ENCODE measurements around the gene NEU4. TPM values are rescaled to one million over a fixed set of nuclear protein-coding genes. Genes with fewer than 3 reads are reported as not detected.
"Not testable (repeated sequence)": the region's sequence is repeated elsewhere in the genome, so short reads cannot be mapped to it uniquely, and the experiment has no call there.

The NEU4 gene
- total RNA-seq: 100 to 1,000 TPM in 1 of 4 donors, 10 to 100 TPM in 1, 1 to 10 TPM in 2; 3.0 to 119 (median 19.4) TPM

GRCh38 chr2:241808721-241809382 lies at the start of gene NEU4:
Gene NEU4, plus strand, starts transcription at chr2:241809193. Its CDS starts 5,292 bp downstream, at chr2:241814485.
- peaks cover 0 to 6% (median 5%) of the 10 kb centered on the region in 3 donors for H3K27me3 ChIP-seq
- peak within 1 kb of the TSS in 3 of 4 donors; percentile 3 to 36 (median 9) for H3K4me3 ChIP-seq
- H3K27ac ChIP-seq: peak within 1 kb of the TSS; percentile 60 to 78 (median 76)
- ATAC-seq (peak in 1 of 2 donors; percentile 38), DNase-seq (peak in 1 of 2 donors; percentile 72)
- H3K4me1 ChIP-seq: peaks cover 7 to 27% of the 10 kb centered on the region in 2 donors
- intact Hi-C loops (cut with DNase I; ENCODE audit: low total_unique reads): no loop called here
- TF ChIP-seq POLR2A (IDR thresholded peaks at IDR 0.05) (peak; percentile 7 to 39), CTCF (IDR thresholded peaks at IDR 0.05 in 4 of 5, conservative IDR thresholded peaks at IDR 0.05 in 1 of 5) (no peak)
- no peaks in the 10 kb centered on the region for H3K9me3 ChIP-seq
- in situ Hi-C loops (cut with MboI; ENCODE audit: low sequenced_read_pairs in 4 of 4): no loop called here
- no peaks in the 10 kb centered on the region for H3K36me3 ChIP-seq

DNA sequence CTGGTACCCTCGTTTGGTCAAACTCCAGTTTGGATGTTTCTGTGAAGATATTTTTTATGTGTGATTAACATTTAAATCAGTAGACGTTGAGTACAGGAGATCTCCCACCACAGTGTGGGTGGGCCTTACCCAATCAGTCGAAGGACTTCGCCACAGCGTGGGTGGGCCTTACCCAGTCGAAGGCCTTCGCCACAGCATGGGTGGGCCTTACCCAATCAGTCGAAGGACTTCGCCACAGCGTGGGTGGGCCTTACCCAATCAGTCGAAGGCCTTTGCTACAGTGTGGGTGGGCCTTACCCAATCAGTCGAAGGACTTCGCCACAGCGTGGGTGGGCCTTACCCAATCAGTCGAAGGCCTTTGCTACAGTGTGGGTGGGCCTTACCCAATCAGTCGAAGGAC lies 49.1 kb upstream of the NEU4 start:
- H3K9me3 ChIP-seq; H3K27me3 ChIP-seq; intact Hi-C loops (cut with DNase I; ENCODE audit: low total_unique reads); H3K4me3 ChIP-seq; in situ Hi-C loops (cut with MboI; ENCODE audit: low sequenced_read_pairs in 4 of 4); H3K4me1 ChIP-seq; DNase-seq; ATAC-seq; H3K27ac ChIP-seq: not testable (repeated sequence)
- peaks cover 5 to 34% of the 10 kb centered on the region in 2 donors for H3K36me3 ChIP-seq

DNA sequence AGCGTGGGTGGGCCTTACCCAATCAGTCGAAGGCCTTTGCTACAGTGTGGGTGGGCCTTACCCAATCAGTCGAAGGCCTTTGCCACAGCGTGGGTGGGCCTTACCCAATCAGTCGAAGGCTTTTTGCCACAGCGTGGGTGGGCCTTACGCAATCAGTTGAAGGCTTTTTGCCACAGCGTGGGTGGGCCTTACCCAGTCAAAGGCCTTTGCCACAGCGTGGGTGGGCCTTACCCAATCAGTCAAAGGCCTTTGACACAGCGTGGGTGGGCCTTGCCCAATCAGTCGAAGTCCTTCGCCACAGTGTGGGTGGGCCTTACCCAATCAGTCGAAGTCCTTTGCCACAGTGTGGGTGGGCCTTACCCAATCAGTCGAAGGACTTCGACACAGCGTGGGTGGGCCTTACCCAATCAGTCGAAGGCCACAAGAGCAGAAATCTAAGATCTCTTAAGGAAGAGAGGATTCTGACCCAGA lies 48.7 kb upstream of the NEU4 start:
- peaks cover 5 to 30% of the 10 kb centered on the region in 2 donors for H3K36me3 ChIP-seq
- no peak for TF ChIP-seq CTCF (IDR thresholded peaks at IDR 0.05 in 4 of 5, conservative IDR thresholded peaks at IDR 0.05 in 1 of 5)
- TF ChIP-seq POLR2A (IDR thresholded peaks at IDR 0.05): no peak
- no peak overlapping the region for H3K27ac ChIP-seq
- no peak for ATAC-seq
- no peaks in the 10 kb centered on the region for H3K4me1 ChIP-seq
- in situ Hi-C loops (cut with MboI; ENCODE audit: low sequenced_read_pairs in 4 of 4) (no loop called here), intact Hi-C loops (cut with DNase I; ENCODE audit: low total_unique reads) (no loop called here)
- DNase-seq: no peak
- H3K4me3 ChIP-seq: no peak overlapping the region
- no peaks in the 10 kb centered on the region for H3K9me3 ChIP-seq
- no peaks in the 10 kb centered on the region for H3K27me3 ChIP-seq

DNA sequence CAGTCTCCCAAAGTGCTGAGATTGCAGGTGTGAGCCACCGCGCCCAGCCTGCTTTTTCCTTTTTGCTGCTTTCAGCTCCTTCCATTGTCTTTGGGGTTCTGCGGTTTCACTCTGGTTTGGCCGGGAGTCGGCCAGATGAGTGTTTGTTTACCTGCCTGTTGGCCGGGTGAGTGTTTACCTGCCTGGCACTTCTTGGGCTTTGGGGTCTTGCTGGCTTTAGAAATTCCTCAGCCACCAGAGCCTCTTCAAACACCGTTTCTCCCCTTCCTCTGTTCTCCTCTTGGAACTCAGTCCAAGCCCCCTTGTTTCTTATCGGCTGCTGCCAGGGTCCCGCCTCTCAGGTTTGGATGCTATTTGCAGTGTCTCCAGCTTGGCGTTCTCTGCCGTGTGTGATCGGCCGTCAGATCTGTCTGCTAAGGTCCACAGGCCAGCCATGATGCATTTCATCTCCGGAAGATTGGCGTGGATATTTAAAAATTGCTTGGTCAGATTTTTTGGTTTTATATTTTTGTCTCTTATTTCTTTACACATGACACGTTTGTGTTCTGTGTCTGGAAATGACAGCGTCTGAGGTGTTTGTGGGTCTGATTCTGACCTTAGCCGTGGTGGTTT lies 46.6 kb upstream of the NEU4 start:
- TF ChIP-seq POLR2A (IDR thresholded peaks at IDR 0.05) (no peak), CTCF (IDR thresholded peaks at IDR 0.05 in 4 of 5, conservative IDR thresholded peaks at IDR 0.05 in 1 of 5) (no peak)
- ATAC-seq (no peak), DNase-seq (peak in 1 of 2 donors; percentile 6)
- peaks cover 5 to 13% of the 10 kb centered on the region in 2 donors for H3K36me3 ChIP-seq
- H3K27ac ChIP-seq: no peak overlapping the region
- no peak overlapping the region for H3K4me3 ChIP-seq
- in situ Hi-C loops (cut with MboI; ENCODE audit: low sequenced_read_pairs in 4 of 4) (no loop called here), intact Hi-C loops (cut with DNase I; ENCODE audit: low total_unique reads) (no loop called here)
- H3K9me3 ChIP-seq: no peaks in the 10 kb centered on the region
- no peaks in the 10 kb centered on the region for H3K27me3 ChIP-seq
- H3K4me1 ChIP-seq: no peaks in the 10 kb centered on the region

GRCh38 chr2:241762933-241763369 lies 46.0 kb upstream of the NEU4 start:
- no peaks in the 10 kb centered on the region for H3K4me1 ChIP-seq
- no peak overlapping the region for H3K27ac ChIP-seq
- ATAC-seq: no peak
- DNase-seq: peak in 1 of 2 donors; percentile 17
- H3K9me3 ChIP-seq: no peaks in the 10 kb centered on the region
- intact Hi-C loops (cut with DNase I; ENCODE audit: low total_unique reads): no loop called here
- no peak overlapping the region for H3K4me3 ChIP-seq
- no peaks in the 10 kb centered on the region for H3K27me3 ChIP-seq
- H3K36me3 ChIP-seq: peaks cover 5 to 13% of the 10 kb centered on the region in 2 donors
- TF ChIP-seq POLR2A (IDR thresholded peaks at IDR 0.05) (no peak), CTCF (IDR thresholded peaks at IDR 0.05 in 4 of 5, conservative IDR thresholded peaks at IDR 0.05 in 1 of 5) (no peak)
- in situ Hi-C loops (cut with MboI; ENCODE audit: low sequenced_read_pairs in 4 of 4): no loop called here

Measured in gastrocnemius medialis (tissue), 4 donors.